ENCODE results near the gene ULK2. TPM values are rescaled to one million over a fixed set of nuclear protein-coding genes. Genes with fewer than 3 reads are reported as not detected.

Gene ULK2
- total and polyA plus RNA-seq, 2 donors (not counting 1 experiment from before 2014, with no cell fraction given) = 2.0 to 2.9 TPM

DNA sequence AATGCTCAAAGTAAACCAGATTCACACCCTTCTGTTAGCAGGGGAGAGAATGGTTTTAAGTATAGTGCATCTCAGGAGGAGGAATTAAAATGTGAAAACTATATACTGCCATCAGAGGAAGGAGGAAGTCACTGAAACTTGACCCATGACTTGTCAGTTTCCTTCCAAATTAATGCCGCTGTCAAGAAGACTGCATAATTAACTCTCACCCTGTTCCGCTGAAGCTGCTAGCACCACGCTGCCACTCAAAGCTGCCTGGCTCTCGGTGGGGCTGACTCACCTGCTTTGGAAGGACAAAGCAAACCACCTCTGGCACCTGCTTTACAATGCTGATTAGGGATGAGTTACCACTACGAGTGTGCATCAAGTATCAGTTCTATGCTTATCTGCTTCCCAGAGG is 37.8 kb upstream of the ULK2 start:
- Mint-ChIP-seq H3K27me3 (no peaks in the 10 kb centered on the region), H3K27ac (no peak overlapping the region), H3K4me3 (no peak overlapping the region), H3K4me1 (no peaks in the 10 kb centered on the region), H3K9me3 (ENCODE audit: insufficient read depth) (no peaks in the 10 kb centered on the region)
- H3K4me2 ChIP-seq (replicated peaks; ENCODE audit: low read depth, low read length, poor library complexity, severe bottlenecking) = no peak overlapping the region
- ChIA-PET CTCF (no interaction called here), POLR2A (no interaction called here)
- no peak overlapping the region for H3K4me3 ChIP-seq (ENCODE audit: control extremely low read depth in 1 of 5, extremely low read depth in 1 of 5, insufficient read depth in 1 of 5, low read depth in 2 of 5, low read length in 4 of 5)
- no peak overlapping the region for H2AFZ ChIP-seq (ENCODE audit: insufficient read depth, low read depth, low read length, poor library complexity, severe bottlenecking)
- H3K36me3 ChIP-seq (replicated peaks in 1 of 2; ENCODE audit: control extremely low read depth in 1 of 2, control insufficient read depth in 1 of 2, extremely low read depth in 1 of 2, insufficient read depth in 2 of 2, low read length in 1 of 2) = peaks cover 17 to 51% of the 10 kb centered on the region in 2 experiments
- H3K4me1 ChIP-seq (ENCODE audit: control insufficient read depth in 2 of 2, insufficient read depth in 2 of 2, low read length in 2 of 2) = no peaks in the 10 kb centered on the region
- no peaks in the 10 kb centered on the region for H4K20me1 ChIP-seq (ENCODE audit: control insufficient read depth, insufficient read depth, low read length, poor library complexity, severe bottlenecking)
- no peak overlapping the region for H3K27ac ChIP-seq (ENCODE audit: low read length in 2 of 2)
- no peaks in the 10 kb centered on the region for H3K9me3 ChIP-seq (ENCODE audit: control extremely low read depth in 1 of 3, control insufficient read depth in 2 of 3, insufficient read depth in 1 of 3, low read length in 2 of 3)
- H3K79me2 ChIP-seq (ENCODE audit: control insufficient read depth, insufficient read depth, low read length) = no peaks in the 10 kb centered on the region
- TF ChIP-seq, protein P1, sequence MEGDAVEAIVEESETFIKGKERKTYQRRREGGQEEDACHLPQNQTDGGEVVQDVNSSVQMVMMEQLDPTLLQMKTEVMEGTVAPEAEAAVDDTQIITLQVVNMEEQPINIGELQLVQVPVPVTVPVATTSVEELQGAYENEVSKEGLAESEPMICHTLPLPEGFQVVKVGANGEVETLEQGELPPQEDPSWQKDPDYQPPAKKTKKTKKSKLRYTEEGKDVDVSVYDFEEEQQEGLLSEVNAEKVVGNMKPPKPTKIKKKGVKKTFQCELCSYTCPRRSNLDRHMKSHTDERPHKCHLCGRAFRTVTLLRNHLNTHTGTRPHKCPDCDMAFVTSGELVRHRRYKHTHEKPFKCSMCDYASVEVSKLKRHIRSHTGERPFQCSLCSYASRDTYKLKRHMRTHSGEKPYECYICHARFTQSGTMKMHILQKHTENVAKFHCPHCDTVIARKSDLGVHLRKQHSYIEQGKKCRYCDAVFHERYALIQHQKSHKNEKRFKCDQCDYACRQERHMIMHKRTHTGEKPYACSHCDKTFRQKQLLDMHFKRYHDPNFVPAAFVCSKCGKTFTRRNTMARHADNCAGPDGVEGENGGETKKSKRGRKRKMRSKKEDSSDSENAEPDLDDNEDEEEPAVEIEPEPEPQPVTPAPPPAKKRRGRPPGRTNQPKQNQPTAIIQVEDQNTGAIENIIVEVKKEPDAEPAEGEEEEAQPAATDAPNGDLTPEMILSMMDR (IDR thresholded peaks at IDR 0.05) = no peak
- TF ChIP-seq EZH2 (IDR thresholded peaks at IDR 0.05; ENCODE audit: borderline replicate concordance, insufficient read depth, low read depth, low read length, poor library complexity, severe bottlenecking) = no peak
- intact Hi-C loops (cut with micrococcal nuclease) = no loop called here
- H3K9ac ChIP-seq (ENCODE audit: low read length) = no peak overlapping the region
- ATAC-seq (ENCODE audit: low read depth) (no peak), DNase-seq (no peak)
- WGBS (ENCODE audit: insufficient coverage) = 77% methylated on average over 4 of the region's 5 CpGs
- H3K27me3 ChIP-seq (replicated peaks in 1 of 4; ENCODE audit: control extremely low read depth in 1 of 4, control insufficient read depth in 3 of 4, insufficient read depth in 4 of 4, low read length in 3 of 4) = no peaks in the 10 kb centered on the region

DNA sequence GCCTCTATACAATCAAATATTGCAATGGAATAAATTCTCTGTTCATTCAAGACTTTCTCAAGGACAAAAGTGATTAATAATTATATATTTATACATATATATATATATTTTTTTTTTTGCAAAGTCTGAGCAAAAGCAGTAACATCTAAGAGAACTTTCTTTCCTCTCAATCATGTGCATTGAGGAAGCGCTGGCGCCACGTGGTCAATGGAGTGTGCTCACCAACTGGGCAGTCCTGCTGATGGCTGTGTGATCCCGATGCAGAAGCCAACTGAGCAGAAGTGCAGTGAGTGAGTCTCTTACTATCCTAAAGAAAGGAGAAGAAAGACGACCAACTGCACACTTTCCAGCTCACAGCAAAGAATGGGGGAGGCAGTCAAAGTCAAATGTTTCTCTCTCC is 37.2 kb upstream of the ULK2 start:
- no peak for DNase-seq
- POLR2A ChIA-PET = no interaction called here
- ATAC-seq (ENCODE audit: low read depth) = no peak

More for the DNA sequence above, 37.2 kb upstream of the ULK2 start:
- H3K4me3 Mint-ChIP-seq = no peak overlapping the region
- no peaks in the 10 kb centered on the region for H3K4me1 Mint-ChIP-seq
- Histone ChIP-seq H3K27ac (ENCODE audit: low read length in 2 of 2) (no peak overlapping the region), H3K27me3 (replicated peaks in 1 of 4; ENCODE audit: control extremely low read depth in 1 of 4, control insufficient read depth in 3 of 4, insufficient read depth in 4 of 4, low read length in 3 of 4) (no peaks in the 10 kb centered on the region), H3K36me3 (replicated peaks in 1 of 2; ENCODE audit: control extremely low read depth in 1 of 2, control insufficient read depth in 1 of 2, extremely low read depth in 1 of 2, insufficient read depth in 2 of 2, low read length in 1 of 2) (peaks cover 15 to 51% of the 10 kb centered on the region in 2 experiments), H3K79me2 (ENCODE audit: control insufficient read depth, insufficient read depth, low read length) (no peaks in the 10 kb centered on the region), H3K9me3 (ENCODE audit: control extremely low read depth in 1 of 3, control insufficient read depth in 2 of 3, insufficient read depth in 1 of 3, low read length in 2 of 3) (no peaks in the 10 kb centered on the region), H3K4me2 (replicated peaks; ENCODE audit: low read depth, low read length, poor library complexity, severe bottlenecking) (no peak overlapping the region), H3K9ac (ENCODE audit: low read length) (no peak overlapping the region), H3K4me3 (ENCODE audit: control extremely low read depth in 1 of 5, extremely low read depth in 1 of 5, insufficient read depth in 1 of 5, low read depth in 2 of 5, low read length in 4 of 5) (no peak overlapping the region), H2AFZ (ENCODE audit: insufficient read depth, low read depth, low read length, poor library complexity, severe bottlenecking) (no peak overlapping the region), H3K4me1 (ENCODE audit: control insufficient read depth in 2 of 2, insufficient read depth in 2 of 2, low read length in 2 of 2) (no peaks in the 10 kb centered on the region), H4K20me1 (ENCODE audit: control insufficient read depth, insufficient read depth, low read length, poor library complexity, severe bottlenecking) (no peaks in the 10 kb centered on the region)
- H3K27me3 Mint-ChIP-seq = no peaks in the 10 kb centered on the region
- CTCF ChIA-PET = no interaction called here
- no peak for TF ChIP-seq EZH2 (IDR thresholded peaks at IDR 0.05; ENCODE audit: borderline replicate concordance, insufficient read depth, low read depth, low read length, poor library complexity, severe bottlenecking)
- TF ChIP-seq, protein P1 (IDR thresholded peaks at IDR 0.05) = no peak
- no peak overlapping the region for H3K27ac Mint-ChIP-seq
- no peaks in the 10 kb centered on the region for H3K9me3 Mint-ChIP-seq (ENCODE audit: insufficient read depth)
- intact Hi-C loops (cut with micrococcal nuclease) = no loop called here
- no CpG with 5 or more reads among the region's 5 CpGs for WGBS (ENCODE audit: insufficient coverage)

Measured in B cell (primary cell).